Ishikawa (cell line): Measurements from ENCODE around the gene MKRN1.

ENCODE experiments used
- EP300 ChIP-seq: IDR thresholded peaks from 2 replicates; pipeline ENCODE4 v1.6.1; 2012; ENCODE audit warnings: borderline replicate concordance
- FOXM1 ChIP-seq: IDR thresholded peaks from 2 replicates; pipeline ENCODE4 v1.6.1; 2012; ENCODE audit warnings: low read depth, borderline replicate concordance
- MAX ChIP-seq: IDR thresholded peaks from 2 replicates; pipeline ENCODE4 v1.6.1; 2012
- TAF1 ChIP-seq: IDR thresholded peaks from 2 replicates; pipeline ENCODE4 v1.6.1; 2012; ENCODE audit warnings: low read depth, mild to moderate bottlenecking
- TCF12 ChIP-seq: IDR thresholded peaks from 2 replicates; pipeline ENCODE4 v1.6.1; 2012; ENCODE audit warnings: low read depth
- TF ChIP-seq, protein P1 (sequence below): IDR thresholded peaks from 2 replicates; pipeline ENCODE4 v1.6.1; 2012; ENCODE audit warnings: low read depth, mild to moderate bottlenecking

DNA sequence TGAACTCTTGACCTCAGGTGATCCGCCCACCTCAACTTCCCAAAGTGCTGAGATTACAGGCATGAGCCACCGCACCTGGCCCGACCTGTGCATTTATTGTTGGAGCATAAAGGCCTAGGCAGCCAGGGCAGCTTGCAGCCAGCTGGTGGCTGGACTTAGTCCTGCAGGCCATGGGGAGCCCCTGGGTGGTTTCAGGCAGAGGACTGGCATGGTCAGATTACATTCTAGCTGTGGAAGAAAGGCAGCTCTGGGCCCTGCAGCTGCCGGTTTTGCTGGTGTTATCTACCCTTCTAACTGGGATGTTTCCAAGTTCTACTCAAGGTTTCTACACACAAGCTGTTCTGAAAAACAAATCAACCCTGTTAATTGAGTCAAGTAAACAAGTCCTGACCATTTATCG, 22.7 kb upstream of the MKRN1 start:
- no peak for TF ChIP-seq MAX
- TF ChIP-seq FOXM1, result no peak
- TF ChIP-seq EP300, result no peak
- TF ChIP-seq TCF12, result no peak
- no peak for TF ChIP-seq TAF1
- TF ChIP-seq, protein P1, sequence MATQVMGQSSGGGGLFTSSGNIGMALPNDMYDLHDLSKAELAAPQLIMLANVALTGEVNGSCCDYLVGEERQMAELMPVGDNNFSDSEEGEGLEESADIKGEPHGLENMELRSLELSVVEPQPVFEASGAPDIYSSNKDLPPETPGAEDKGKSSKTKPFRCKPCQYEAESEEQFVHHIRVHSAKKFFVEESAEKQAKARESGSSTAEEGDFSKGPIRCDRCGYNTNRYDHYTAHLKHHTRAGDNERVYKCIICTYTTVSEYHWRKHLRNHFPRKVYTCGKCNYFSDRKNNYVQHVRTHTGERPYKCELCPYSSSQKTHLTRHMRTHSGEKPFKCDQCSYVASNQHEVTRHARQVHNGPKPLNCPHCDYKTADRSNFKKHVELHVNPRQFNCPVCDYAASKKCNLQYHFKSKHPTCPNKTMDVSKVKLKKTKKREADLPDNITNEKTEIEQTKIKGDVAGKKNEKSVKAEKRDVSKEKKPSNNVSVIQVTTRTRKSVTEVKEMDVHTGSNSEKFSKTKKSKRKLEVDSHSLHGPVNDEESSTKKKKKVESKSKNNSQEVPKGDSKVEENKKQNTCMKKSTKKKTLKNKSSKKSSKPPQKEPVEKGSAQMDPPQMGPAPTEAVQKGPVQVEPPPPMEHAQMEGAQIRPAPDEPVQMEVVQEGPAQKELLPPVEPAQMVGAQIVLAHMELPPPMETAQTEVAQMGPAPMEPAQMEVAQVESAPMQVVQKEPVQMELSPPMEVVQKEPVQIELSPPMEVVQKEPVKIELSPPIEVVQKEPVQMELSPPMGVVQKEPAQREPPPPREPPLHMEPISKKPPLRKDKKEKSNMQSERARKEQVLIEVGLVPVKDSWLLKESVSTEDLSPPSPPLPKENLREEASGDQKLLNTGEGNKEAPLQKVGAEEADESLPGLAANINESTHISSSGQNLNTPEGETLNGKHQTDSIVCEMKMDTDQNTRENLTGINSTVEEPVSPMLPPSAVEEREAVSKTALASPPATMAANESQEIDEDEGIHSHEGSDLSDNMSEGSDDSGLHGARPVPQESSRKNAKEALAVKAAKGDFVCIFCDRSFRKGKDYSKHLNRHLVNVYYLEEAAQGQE, result no peak
